Activated B cell treated with CpG ODN at 0.5 μM for 24 hours (primary cell): Measurements from ENCODE around the gene TKFC. TPM values are rescaled to one million over a fixed set of nuclear protein-coding genes. Genes with fewer than 3 reads are reported as not detected.

ENCODE experiments used
- total RNA-seq: library from RNA; stranded (reverse); gene quantifications from 2 replicates; pipeline ENCODE4 v1.2.3, GENCODE V29; 2022

Gene TKFC
- total RNA-seq, 1 donor from 2014 or later, result 63.9 TPM

Other genes starting within 250 kb of the TKFC start
- 5.2 and 7.1 TPM in 2 replicates for gene CD5, start 230.7 kb upstream of the TKFC start, total RNA-seq
- 14.4 and 18.1 TPM in 2 replicates for gene VPS37C, start 171.8 kb upstream of the TKFC start, total RNA-seq
- gene PGA3, start 129.7 kb upstream of the TKFC start, total RNA-seq, result not detected in 2 replicates
- not detected in 2 replicates for gene PGA4, start 110.9 kb upstream of the TKFC start, total RNA-seq
- not detected in 2 replicates for gene PGA5, start 92.1 kb upstream of the TKFC start, total RNA-seq
- 0.76 and 1.3 TPM in 2 replicates for gene VWCE, start 37.9 kb upstream of the TKFC start, total RNA-seq
- 201 and 218 TPM in 2 replicates for gene DDB1, start 123 bp upstream of the TKFC start, total RNA-seq
- gene CYB561A3, start 28.7 kb downstream of the TKFC start, total RNA-seq, result 397 and 433 TPM in 2 replicates
- 69.7 and 81.2 TPM in 2 replicates for gene TMEM138, start 29.1 kb downstream of the TKFC start, total RNA-seq
- 18.4 and 18.7 TPM in 2 replicates for gene TMEM216, start 59.4 kb downstream of the TKFC start, total RNA-seq
- 109 and 124 TPM in 2 replicates for gene CPSF7, start 96.7 kb downstream of the TKFC start, total RNA-seq
- gene SDHAF2, start 96.9 kb downstream of the TKFC start, total RNA-seq, result 51.0 and 51.9 TPM in 2 replicates
- gene LRRC10B, start 175.5 kb downstream of the TKFC start, total RNA-seq, result not detected in 2 replicates
- not detected in 2 replicates for gene SYT7, start 247.8 kb downstream of the TKFC start, total RNA-seq